ENCODE results near the gene NAXE.

- TF ChIP-seq POLR2AphosphoS5 (IDR thresholded peaks at IDR 0.05), result no peak
- TF ChIP-seq, protein P1, sequence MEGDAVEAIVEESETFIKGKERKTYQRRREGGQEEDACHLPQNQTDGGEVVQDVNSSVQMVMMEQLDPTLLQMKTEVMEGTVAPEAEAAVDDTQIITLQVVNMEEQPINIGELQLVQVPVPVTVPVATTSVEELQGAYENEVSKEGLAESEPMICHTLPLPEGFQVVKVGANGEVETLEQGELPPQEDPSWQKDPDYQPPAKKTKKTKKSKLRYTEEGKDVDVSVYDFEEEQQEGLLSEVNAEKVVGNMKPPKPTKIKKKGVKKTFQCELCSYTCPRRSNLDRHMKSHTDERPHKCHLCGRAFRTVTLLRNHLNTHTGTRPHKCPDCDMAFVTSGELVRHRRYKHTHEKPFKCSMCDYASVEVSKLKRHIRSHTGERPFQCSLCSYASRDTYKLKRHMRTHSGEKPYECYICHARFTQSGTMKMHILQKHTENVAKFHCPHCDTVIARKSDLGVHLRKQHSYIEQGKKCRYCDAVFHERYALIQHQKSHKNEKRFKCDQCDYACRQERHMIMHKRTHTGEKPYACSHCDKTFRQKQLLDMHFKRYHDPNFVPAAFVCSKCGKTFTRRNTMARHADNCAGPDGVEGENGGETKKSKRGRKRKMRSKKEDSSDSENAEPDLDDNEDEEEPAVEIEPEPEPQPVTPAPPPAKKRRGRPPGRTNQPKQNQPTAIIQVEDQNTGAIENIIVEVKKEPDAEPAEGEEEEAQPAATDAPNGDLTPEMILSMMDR (IDR thresholded peaks at IDR 0.05), result peak in 1 of 6 experiments; percentile 11
Observed at GRCh38 chr1:156618853-156619581, 27.4 kb downstream of the NAXE start, which contains the start of gene HAPLN2.
